Measurements from ENCODE around the gene TBL1X. TPM values are rescaled to one million over a fixed set of nuclear protein-coding genes. Genes with fewer than 3 reads are reported as not detected.

Gene TBL1X
- total RNA-seq, 4 donors from 2014 or later = 25.3 to 54.1 (median 38.2) TPM

GRCh38 chrX:9510366-9510765 lies 45.5 kb downstream of the TBL1X start:
- Histone ChIP-seq H3K27ac (replicated peaks in 1 of 4) (no peak overlapping the region), H3K36me3 (no peaks in the 10 kb centered on the region), H3K9me3 (no peaks in the 10 kb centered on the region), H3K4me3 (no peak overlapping the region), H3K27me3 (no peaks in the 10 kb centered on the region), H3K4me1 (peaks cover 0 to 13% (median 5%) of the 10 kb centered on the region in 4 donors)
- TF ChIP-seq EP300 (IDR thresholded peaks at IDR 0.05) (no peak), POLR2AphosphoS5 (IDR thresholded peaks at IDR 0.05) (no peak), POLR2A (IDR thresholded peaks at IDR 0.05; ENCODE audit: low read depth) (no peak), CTCF (IDR thresholded peaks at IDR 0.05) (no peak)
- WGBS = 75% methylated on average over 2 of the region's 2 CpGs
- no peak for DNase-seq (ENCODE audit: extremely low spot score)
- intact Hi-C loops (cut with DNase I) = no loop called here

GRCh38 chrX:9510980-9511379 lies 46.1 kb downstream of the TBL1X start:
- H3K36me3 ChIP-seq = no peaks in the 10 kb centered on the region
- intact Hi-C loops (cut with DNase I) = no loop called here
- 80% methylated on average over 3 of the region's 3 CpGs for WGBS

DNA sequence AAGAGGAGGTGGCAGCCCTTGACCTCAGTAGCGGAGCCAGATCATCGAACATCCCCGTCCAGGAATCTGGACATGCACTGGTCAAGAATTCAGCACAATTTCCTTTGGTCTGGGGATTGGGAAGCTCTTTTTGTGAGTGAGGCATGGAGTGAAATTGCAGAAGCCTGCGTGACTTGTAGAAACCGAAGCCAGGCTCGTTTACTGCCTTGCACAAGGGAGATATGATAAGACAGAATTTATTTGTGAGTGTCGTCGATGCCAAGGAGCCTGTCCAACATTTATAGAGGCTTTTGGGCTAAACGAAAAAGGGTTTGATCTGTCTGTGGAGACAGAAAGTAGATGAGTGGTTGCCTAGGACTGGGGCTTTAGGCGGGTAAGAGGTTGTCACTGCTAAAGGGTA lies 50.6 kb downstream of the TBL1X start:
- Histone ChIP-seq H3K27me3 (no peaks in the 10 kb centered on the region), H3K4me1 (peaks cover 5 to 36% (median 22%) of the 10 kb centered on the region in 4 donors), H3K4me3 (no peak overlapping the region), H3K36me3 (no peaks in the 10 kb centered on the region), H3K9me3 (no peaks in the 10 kb centered on the region), H3K27ac (replicated peaks in 1 of 4) (no peak overlapping the region)
- WGBS = 87% methylated on average over 10 of the region's 10 CpGs
- intact Hi-C loops (cut with DNase I) = no loop called here
- DNase-seq (ENCODE audit: extremely low spot score) = no peak
- TF ChIP-seq POLR2AphosphoS5 (IDR thresholded peaks at IDR 0.05) (no peak), CTCF (IDR thresholded peaks at IDR 0.05) (no peak), EP300 (IDR thresholded peaks at IDR 0.05) (no peak), POLR2A (IDR thresholded peaks at IDR 0.05; ENCODE audit: low read depth) (no peak)

More at GRCh38 chrX:9510980-9511379, 46.1 kb downstream of the TBL1X start:
- no peaks in the 10 kb centered on the region for H3K9me3 ChIP-seq
- no peak for DNase-seq (ENCODE audit: extremely low spot score)
- no peak overlapping the region for H3K4me3 ChIP-seq
- no peaks in the 10 kb centered on the region for H3K27me3 ChIP-seq
- H3K4me1 ChIP-seq = peaks cover 0 to 18% (median 6%) of the 10 kb centered on the region in 4 donors
- no peak overlapping the region for H3K27ac ChIP-seq (replicated peaks in 1 of 4)
- no peak for TF ChIP-seq CTCF (IDR thresholded peaks at IDR 0.05)
- no peak for TF ChIP-seq POLR2A (IDR thresholded peaks at IDR 0.05; ENCODE audit: low read depth)
- TF ChIP-seq POLR2AphosphoS5 (IDR thresholded peaks at IDR 0.05) = no peak
- TF ChIP-seq EP300 (IDR thresholded peaks at IDR 0.05) = no peak

- no peaks in the 10 kb centered on the region for H3K9me3 ChIP-seq
- no peaks in the 10 kb centered on the region for H3K36me3 ChIP-seq
- intact Hi-C loops (cut with DNase I) = no loop called here
- no peak overlapping the region for H3K27ac ChIP-seq (replicated peaks in 1 of 4)
- no peak for DNase-seq (ENCODE audit: extremely low spot score)
- peaks cover 5 to 37% (median 22%) of the 10 kb centered on the region in 4 donors for H3K4me1 ChIP-seq
- H3K4me3 ChIP-seq = no peak overlapping the region
- 68% methylated on average over 4 of the region's 4 CpGs for WGBS
- H3K27me3 ChIP-seq = no peaks in the 10 kb centered on the region
- no peak for TF ChIP-seq POLR2A (IDR thresholded peaks at IDR 0.05; ENCODE audit: low read depth)
- TF ChIP-seq POLR2AphosphoS5 (IDR thresholded peaks at IDR 0.05) = no peak
- TF ChIP-seq CTCF (IDR thresholded peaks at IDR 0.05) = no peak
- TF ChIP-seq EP300 (IDR thresholded peaks at IDR 0.05) = no peak
Measured at GRCh38 chrX:9515973-9516538, 51.2 kb downstream of the TBL1X start.

- no peaks in the 10 kb centered on the region for H3K36me3 ChIP-seq
- H3K4me3 ChIP-seq = no peak overlapping the region
- intact Hi-C loops (cut with DNase I) = no loop called here
- H3K27ac ChIP-seq (replicated peaks in 1 of 4) = no peak overlapping the region
- 64% methylated on average over 3 of the region's 3 CpGs for WGBS
- no peak for DNase-seq (ENCODE audit: extremely low spot score)
- no peaks in the 10 kb centered on the region for H3K9me3 ChIP-seq
- H3K4me1 ChIP-seq = peaks cover 5 to 37% (median 22%) of the 10 kb centered on the region in 4 donors
- TF ChIP-seq POLR2A (IDR thresholded peaks at IDR 0.05; ENCODE audit: low read depth) = no peak
- TF ChIP-seq POLR2AphosphoS5 (IDR thresholded peaks at IDR 0.05) = no peak
- no peak for TF ChIP-seq CTCF (IDR thresholded peaks at IDR 0.05)
- TF ChIP-seq EP300 (IDR thresholded peaks at IDR 0.05) = no peak
- no peaks in the 10 kb centered on the region for H3K27me3 ChIP-seq
Measured at GRCh38 chrX:9516635-9517034, 51.8 kb downstream of the TBL1X start.

All from esophagus muscularis mucosa (tissue), 4 donors.